ENCODE measurements around the gene DPYD.

- TF ChIP-seq POLR2AphosphoS5 (IDR thresholded peaks at IDR 0.05; ENCODE audit: low read depth, low read length) (no peak), RFX5 (IDR thresholded peaks at IDR 0.05; ENCODE audit: low read length) (peak; percentile 37; the same call in 1 of the 2 replicates), CTCF (IDR thresholded peaks at IDR 0.05) (no peak), TCF12 (IDR thresholded peaks at IDR 0.05) (no peak), RXRA (IDR thresholded peaks at IDR 0.05; ENCODE audit: borderline replicate concordance, low read depth) (no peak), NRF1 (IDR thresholded peaks at IDR 0.05; ENCODE audit: low read depth, low read length) (no peak), SMC3 (IDR thresholded peaks at IDR 0.05; ENCODE audit: low read depth, low read length) (no peak), REST (IDR thresholded peaks at IDR 0.05; ENCODE audit: low read depth, low read length) (no peak), TEAD4 (IDR thresholded peaks at IDR 0.05; ENCODE audit: borderline replicate concordance, insufficient read depth) (no peak), FOXJ3 (CRISPR knock-in tag; IDR thresholded peaks at IDR 0.05) (no peak)
Observed at GRCh38 chr1:97826820-97827219, 94.0 kb downstream of the DPYD start.
